ENCODE results near the gene SLCO2A1. TPM values are rescaled to one million over a fixed set of nuclear protein-coding genes. Genes with fewer than 3 reads are reported as not detected.

SLCO2A1 gene
- polyA plus RNA-seq, 6 donors from 2014 or later: not detected

GRCh38 chr3:133970339-133970738 lies 59.4 kb downstream of the SLCO2A1 start:
- no peak overlapping the region for H3K27ac Mint-ChIP-seq
- H3K36me3 Mint-ChIP-seq: peaks cover 6 to 12% of the 10 kb centered on the region in 2 donors
- H3K4me3 Mint-ChIP-seq: no peak overlapping the region
- no peak for DNase-seq
- peaks cover 0 to 28% (median 11%) of the 10 kb centered on the region in 7 donors for H3K9me3 Mint-ChIP-seq
- H3K4me1 Mint-ChIP-seq: no peaks in the 10 kb centered on the region
- H3K27me3 Mint-ChIP-seq: peaks cover 0 to 11% (median 5%) of the 10 kb centered on the region in 3 donors
- ATAC-seq (ENCODE audit: low read depth in 2 of 2): no peak

- ATAC-seq (ENCODE audit: low read depth in 2 of 2) (no peak), DNase-seq (no peak)
- Mint-ChIP-seq H3K4me3 (no peak overlapping the region), H3K27ac (peak overlapping the region in 2 of 6 donors; percentile 67 to 72), H3K9me3 (peaks cover 0 to 24% (median 11%) of the 10 kb centered on the region in 7 donors), H3K36me3 (peaks cover 6 to 12% of the 10 kb centered on the region in 2 donors), H3K27me3 (peaks cover 0 to 7% (median 5%) of the 10 kb centered on the region in 3 donors), H3K4me1 (no peaks in the 10 kb centered on the region)
These were observed 61.5 kb downstream of the SLCO2A1 start for GRCh38 chr3:133967992-133968892.

- no peak overlapping the region for H3K4me3 Mint-ChIP-seq
- H3K4me1 Mint-ChIP-seq: no peaks in the 10 kb centered on the region
- H3K27ac Mint-ChIP-seq: no peak overlapping the region
- H3K36me3 Mint-ChIP-seq: peaks cover 2 to 6% of the 10 kb centered on the region in 2 donors
- peaks cover 0 to 7% (median 5%) of the 10 kb centered on the region in 3 donors for H3K27me3 Mint-ChIP-seq
- peaks cover 0 to 12% (median 5%) of the 10 kb centered on the region in 7 donors for H3K9me3 Mint-ChIP-seq
- no peak for ATAC-seq (ENCODE audit: low read depth in 2 of 2)
- DNase-seq: no peak
These were observed 62.8 kb downstream of the SLCO2A1 start for GRCh38 chr3:133966954-133967353.

- DNase-seq (no peak), ATAC-seq (ENCODE audit: low read depth in 2 of 2) (no peak)
- Mint-ChIP-seq H3K27me3 (peaks cover 0 to 7% (median 0%) of the 10 kb centered on the region in 3 donors), H3K9me3 (peaks cover 0 to 2% (median 0%) of the 10 kb centered on the region in 7 donors), H3K36me3 (no peaks in the 10 kb centered on the region), H3K4me3 (peak overlapping the region in 1 of 8 donors; percentile 22), H3K27ac (no peak overlapping the region), H3K4me1 (no peaks in the 10 kb centered on the region)
These were observed 63.8 kb downstream of the SLCO2A1 start for GRCh38 chr3:133965906-133966305.

GRCh38 chr3:133965013-133965570 lies 64.6 kb downstream of the SLCO2A1 start:
- ATAC-seq (ENCODE audit: low read depth in 2 of 2) (no peak), DNase-seq (no peak)
- Mint-ChIP-seq H3K27ac (no peak overlapping the region), H3K4me1 (no peaks in the 10 kb centered on the region), H3K4me3 (no peak overlapping the region), H3K27me3 (peaks cover 0 to 7% (median 0%) of the 10 kb centered on the region in 3 donors), H3K9me3 (peaks cover 0 to 3% (median 0%) of the 10 kb centered on the region in 7 donors), H3K36me3 (no peaks in the 10 kb centered on the region)

GRCh38 chr3:133964547-133964946 lies 65.2 kb downstream of the SLCO2A1 start:
- H3K27ac Mint-ChIP-seq: no peak overlapping the region
- peak overlapping the region in 1 of 8 donors; percentile 41 for H3K4me3 Mint-ChIP-seq
- DNase-seq (no peak), ATAC-seq (ENCODE audit: low read depth in 2 of 2) (no peak)
- no peaks in the 10 kb centered on the region for H3K4me1 Mint-ChIP-seq
- H3K27me3 Mint-ChIP-seq: peaks cover 0 to 7% (median 0%) of the 10 kb centered on the region in 3 donors
- no peaks in the 10 kb centered on the region for H3K36me3 Mint-ChIP-seq
- peaks cover 0 to 3% (median 0%) of the 10 kb centered on the region in 7 donors for H3K9me3 Mint-ChIP-seq

GRCh38 chr3:133963657-133964396 lies 65.9 kb downstream of the SLCO2A1 start:
- H3K27me3 Mint-ChIP-seq: peaks cover 0 to 7% (median 0%) of the 10 kb centered on the region in 3 donors
- H3K4me3 Mint-ChIP-seq: no peak overlapping the region
- ATAC-seq (ENCODE audit: low read depth in 2 of 2) (no peak), DNase-seq (no peak)
- no peaks in the 10 kb centered on the region for H3K36me3 Mint-ChIP-seq
- no peak overlapping the region for H3K27ac Mint-ChIP-seq
- no peaks in the 10 kb centered on the region for H3K4me1 Mint-ChIP-seq
- H3K9me3 Mint-ChIP-seq: peaks cover 0 to 4% (median 2%) of the 10 kb centered on the region in 7 donors

GRCh38 chr3:133962849-133963248 lies 66.9 kb downstream of the SLCO2A1 start:
- Mint-ChIP-seq H3K27ac (no peak overlapping the region), H3K27me3 (peaks cover 0 to under 1% (median 0%) of the 10 kb centered on the region in 3 donors), H3K4me3 (no peak overlapping the region), H3K4me1 (no peaks in the 10 kb centered on the region), H3K36me3 (no peaks in the 10 kb centered on the region), H3K9me3 (peaks cover 0 to 7% (median 2%) of the 10 kb centered on the region in 7 donors)
- DNase-seq (no peak), ATAC-seq (ENCODE audit: low read depth in 2 of 2) (no peak)

GRCh38 chr3:133958071-133958805 lies 71.5 kb downstream of the SLCO2A1 start:
- no peaks in the 10 kb centered on the region for H3K36me3 Mint-ChIP-seq
- H3K4me1 Mint-ChIP-seq: no peaks in the 10 kb centered on the region
- no peak for DNase-seq
- peaks cover 0 to 7% (median 2%) of the 10 kb centered on the region in 7 donors for H3K9me3 Mint-ChIP-seq
- ATAC-seq (ENCODE audit: low read depth in 2 of 2): no peak
- H3K4me3 Mint-ChIP-seq: no peak overlapping the region
- H3K27ac Mint-ChIP-seq: no peak overlapping the region
- peaks cover 0 to 15% (median 5%) of the 10 kb centered on the region in 3 donors for H3K27me3 Mint-ChIP-seq

- ATAC-seq (ENCODE audit: low read depth in 2 of 2) (no peak), DNase-seq (no peak)
- H3K9me3 Mint-ChIP-seq: peaks cover 0 to 7% (median 2%) of the 10 kb centered on the region in 7 donors
- H3K27ac Mint-ChIP-seq: peak overlapping the region in 1 of 6 donors; percentile 0
- no peaks in the 10 kb centered on the region for H3K36me3 Mint-ChIP-seq
- H3K4me3 Mint-ChIP-seq: no peak overlapping the region
- H3K4me1 Mint-ChIP-seq: no peaks in the 10 kb centered on the region
- H3K27me3 Mint-ChIP-seq: peaks cover 0 to 15% (median 5%) of the 10 kb centered on the region in 3 donors
These were observed 72.7 kb downstream of the SLCO2A1 start for GRCh38 chr3:133956982-133957381.

- ATAC-seq (ENCODE audit: low read depth in 2 of 2): no peak
These were observed 73.4 kb downstream of the SLCO2A1 start for GRCh38 chr3:133956353-133956752.

GRCh38 chr3:133955892-133956291 lies 73.8 kb downstream of the SLCO2A1 start:
- H3K27me3 Mint-ChIP-seq: peaks cover 0 to 15% (median 5%) of the 10 kb centered on the region in 3 donors
- ATAC-seq (ENCODE audit: low read depth in 2 of 2): no peak
- H3K4me3 Mint-ChIP-seq: no peak overlapping the region
- no peak for DNase-seq
- H3K36me3 Mint-ChIP-seq: no peaks in the 10 kb centered on the region
- H3K27ac Mint-ChIP-seq: no peak overlapping the region
- H3K9me3 Mint-ChIP-seq: peaks cover 0 to 7% (median 2%) of the 10 kb centered on the region in 7 donors
- H3K4me1 Mint-ChIP-seq: no peaks in the 10 kb centered on the region

More at GRCh38 chr3:133956353-133956752, 73.4 kb downstream of the SLCO2A1 start:
- Mint-ChIP-seq H3K27me3 (peaks cover 0 to 15% (median 5%) of the 10 kb centered on the region in 3 donors), H3K36me3 (no peaks in the 10 kb centered on the region), H3K27ac (no peak overlapping the region), H3K4me1 (no peaks in the 10 kb centered on the region), H3K9me3 (peaks cover 0 to 7% (median 2%) of the 10 kb centered on the region in 7 donors), H3K4me3 (no peak overlapping the region)
- no peak for DNase-seq
